ENCODE results near the gene C2orf68. TPM values are rescaled to one million over a fixed set of nuclear protein-coding genes. Genes with fewer than 3 reads are reported as not detected.

C2orf68 gene
- total and polyA plus RNA-seq, 2 of the 13 experiments (the other 11 are each of a cell fraction or from before 2014, with no cell fraction given), result 47.1 to 77.4 TPM

- TF ChIP-seq ELF4 (CRISPR knock-in tag; IDR thresholded peaks at IDR 0.05; ENCODE audit: borderline replicate concordance) (no peak), ZSCAN21 (CRISPR knock-in tag; IDR thresholded peaks at IDR 0.05; ENCODE audit: borderline replicate concordance) (0 out of 2 replicates have a peak, but pooled peaks have one; percentile 40), PTBP1 (IDR thresholded peaks at IDR 0.05; ENCODE audit: low read depth, low read length, poor library complexity, severe bottlenecking) (no peak), YEATS4 (CRISPR knock-in tag; IDR thresholded peaks at IDR 0.05; ENCODE audit: borderline replicate concordance) (no peak; the same call in 1 of the 2 replicates), ZBTB39 (CRISPR knock-in tag; IDR thresholded peaks at IDR 0.05) (no peak), DMAP1 (CRISPR knock-in tag; IDR thresholded peaks at IDR 0.05) (no peak), TRIM24 (CRISPR knock-in tag; IDR thresholded peaks at IDR 0.05) (no peak), ZNF235 (CRISPR knock-in tag; IDR thresholded peaks at IDR 0.05; ENCODE audit: borderline replicate concordance) (no peak), TEF (CRISPR knock-in tag; IDR thresholded peaks at IDR 0.05) (no peak), ZNF614 (CRISPR knock-in tag; IDR thresholded peaks at IDR 0.05; ENCODE audit: borderline replicate concordance) (no peak), EP300 (IDR thresholded peaks at IDR 0.05; ENCODE audit: low read depth in 2 of 2, low read length in 2 of 2) (no peak), EP300 (CRISPR knock-in tag; IDR thresholded peaks at IDR 0.05; ENCODE audit: borderline replicate concordance) (no peak), SIN3B (IDR thresholded peaks at IDR 0.05; ENCODE audit: low read length) (no peak), ZMYM3 (CRISPR knock-in tag; IDR thresholded peaks at IDR 0.05) (peak; percentile 23; the same call in 1 of the 2 replicates), MAFK (conservative IDR thresholded peaks at IDR 0.05 in 1 of 2, IDR thresholded peaks at IDR 0.05 in 1 of 2; ENCODE audit: low read length in 2 of 2) (no peak), ZMAT5 (CRISPR knock-in tag; IDR thresholded peaks at IDR 0.05; ENCODE audit: borderline replicate concordance, low read depth) (no peak), U2AF1 (optimal IDR thresholded peaks at IDR 0.05; ENCODE audit: low read depth, low read length) (no peak), BATF2 (CRISPR knock-in tag; IDR thresholded peaks at IDR 0.05) (no peak), GABPA (IDR thresholded peaks at IDR 0.05; ENCODE audit: low read depth, low read length) (no peak), GABPA (CRISPR knock-in tag; IDR thresholded peaks at IDR 0.05; ENCODE audit: low read depth) (peak; percentile 37; the same call in 1 of the 2 replicates), HNRNPK (IDR thresholded peaks at IDR 0.05; ENCODE audit: low read depth, low read length, poor library complexity, severe bottlenecking) (no peak), TFDP1 (CRISPR knock-in tag; IDR thresholded peaks at IDR 0.05; ENCODE audit: borderline replicate concordance) (no peak), ZNF20 (CRISPR knock-in tag; IDR thresholded peaks at IDR 0.05) (no peak), HNF4G (IDR thresholded peaks at IDR 0.05; ENCODE audit: borderline replicate concordance, low read depth, low read length) (peak; percentile 57), HNF4G (CRISPR knock-in tag; IDR thresholded peaks at IDR 0.05; ENCODE audit: borderline replicate concordance, low read depth) (peak; percentile 68), ZNF292 (CRISPR knock-in tag; IDR thresholded peaks at IDR 0.05; ENCODE audit: borderline replicate concordance, low read depth) (peak; percentile 55; the same call in 1 of the 2 replicates)
These were observed 18.8 kb downstream of the C2orf68 start (continued) for GRCh38 chr2:85593023-85593422.
